ENCODE data around the gene DDR2.
A peak's percentile ranks its signal among the peaks of the same experiment; 100 is the strongest.

DDR2 gene

DNA sequence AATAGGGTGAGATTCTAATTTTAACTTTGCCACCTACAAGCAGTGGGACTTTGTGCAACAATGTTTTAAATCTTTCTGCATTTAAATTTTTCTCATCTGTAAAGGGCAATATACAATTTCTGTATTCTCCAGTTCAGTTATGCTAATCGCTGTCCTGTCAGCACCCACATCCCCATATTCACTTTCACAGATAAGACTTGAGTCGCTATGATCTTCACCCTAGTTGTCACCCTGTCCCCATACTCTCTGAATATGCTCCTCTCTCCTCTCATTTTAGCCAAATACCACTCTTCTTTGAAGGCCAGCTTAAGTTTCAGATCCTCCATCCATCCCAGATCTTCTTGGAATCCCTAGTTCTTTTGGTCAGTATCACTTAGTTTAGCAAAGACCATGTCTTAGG lies 8.8 kb downstream of the DDR2 start:
- peaks cover 0 to 63% of the 10 kb centered on the region in 2 experiments for H3K36me3 ChIP-seq (ENCODE audit: control insufficient read depth in 1 of 2, insufficient read depth in 2 of 2, low read depth in 1 of 2, low read length in 2 of 2)
- H3K4me1 ChIP-seq (ENCODE audit: control insufficient read depth, insufficient read depth, low read depth, low read length), result no peaks in the 10 kb centered on the region
- H2BK120ac ChIP-seq (ENCODE audit: low read depth, low read length), result no peak overlapping the region
- H2BK15ac ChIP-seq (ENCODE audit: low read depth, poor library complexity, severe bottlenecking), result no peak overlapping the region
- no peak overlapping the region for H3K4me2 ChIP-seq (ENCODE audit: low read length, poor library complexity, severe bottlenecking)
- H3K27me3 ChIP-seq (ENCODE audit: control insufficient read depth in 1 of 2, insufficient read depth in 1 of 2, low read length in 2 of 2), result no peaks in the 10 kb centered on the region
- no peak overlapping the region for H4K8ac ChIP-seq (ENCODE audit: low read length)
- no peak overlapping the region for H3K4me3 ChIP-seq (ENCODE audit: insufficient read depth in 1 of 2, low read depth in 1 of 2, low read length in 2 of 2)
- no peak overlapping the region for H4K91ac ChIP-seq (ENCODE audit: low read length)
- peaks cover 18% of the 10 kb centered on the region for H3K79me1 ChIP-seq (replicated peaks; ENCODE audit: low read length, poor library complexity, severe bottlenecking)
- no peaks in the 10 kb centered on the region for H3K9me3 ChIP-seq (ENCODE audit: control insufficient read depth, low read length)
- no peak overlapping the region for H3K4ac ChIP-seq (ENCODE audit: low read depth in 1 of 2, low read length in 2 of 2)
- no peak overlapping the region for H2AFZ ChIP-seq (ENCODE audit: low read depth, low read length)
- no peak overlapping the region for H3K27ac ChIP-seq (ENCODE audit: low read length, poor library complexity, severe bottlenecking)
- H3K9ac ChIP-seq (ENCODE audit: low read length), result no peak overlapping the region
- 95% methylated on average over 2 of the region's 2 CpGs for WGBS
- DNase-seq, result no peak
- H2BK12ac ChIP-seq (ENCODE audit: low read length in 2 of 2), result no peak overlapping the region
- H2BK5ac ChIP-seq (ENCODE audit: low read depth, low read length, poor library complexity, severe bottlenecking), result no peak overlapping the region
- H3K23ac ChIP-seq (ENCODE audit: low read length in 2 of 2), result no peak overlapping the region
- no peak overlapping the region for H3K14ac ChIP-seq (ENCODE audit: low read length in 2 of 2)
- H2AK5ac ChIP-seq (ENCODE audit: low read length, severe bottlenecking), result no peak overlapping the region
- H3K18ac ChIP-seq (ENCODE audit: low read depth in 1 of 2, low read length in 2 of 2), result no peak overlapping the region

DNA sequence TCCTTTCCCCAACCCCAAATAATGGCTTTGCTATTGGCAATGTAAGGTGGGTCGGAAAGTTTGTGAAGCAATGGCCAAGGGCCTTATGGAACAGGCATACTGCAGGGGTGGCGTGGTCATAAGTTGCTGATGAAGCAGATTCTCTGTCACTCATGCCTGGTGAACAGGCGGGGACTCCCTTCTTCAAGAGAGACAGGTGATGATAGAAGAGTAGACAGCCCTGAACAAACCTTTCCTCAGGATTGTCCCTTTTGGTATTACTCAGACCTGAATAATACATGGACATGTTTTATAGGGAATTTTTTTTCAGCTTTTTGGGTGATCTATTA lies 12.7 kb downstream of the DDR2 start:
- H2AFZ ChIP-seq (ENCODE audit: low read depth, low read length), result no peak overlapping the region
- H3K18ac ChIP-seq (ENCODE audit: low read depth in 1 of 2, low read length in 2 of 2), result no peak overlapping the region
- H3K4me1 ChIP-seq (ENCODE audit: control insufficient read depth, insufficient read depth, low read depth, low read length), result no peaks in the 10 kb centered on the region
- H3K23ac ChIP-seq (ENCODE audit: low read length in 2 of 2), result no peak overlapping the region
- 98% methylated on average over 3 of the region's 3 CpGs for WGBS
- H3K36me3 ChIP-seq (ENCODE audit: control insufficient read depth in 1 of 2, insufficient read depth in 2 of 2, low read depth in 1 of 2, low read length in 2 of 2), result peaks cover 0 to 66% of the 10 kb centered on the region in 2 experiments
- H2BK120ac ChIP-seq (ENCODE audit: low read depth, low read length), result no peak overlapping the region
- H3K9ac ChIP-seq (ENCODE audit: low read length), result no peak overlapping the region
- H3K4ac ChIP-seq (ENCODE audit: low read depth in 1 of 2, low read length in 2 of 2), result no peak overlapping the region
- H3K27me3 ChIP-seq (ENCODE audit: control insufficient read depth in 1 of 2, insufficient read depth in 1 of 2, low read length in 2 of 2), result no peaks in the 10 kb centered on the region
- H3K27ac ChIP-seq (ENCODE audit: low read length, poor library complexity, severe bottlenecking), result no peak overlapping the region
- H2AK5ac ChIP-seq (ENCODE audit: low read length, severe bottlenecking), result no peak overlapping the region
- peaks cover 28% of the 10 kb centered on the region for H3K79me1 ChIP-seq (replicated peaks; ENCODE audit: low read length, poor library complexity, severe bottlenecking)
- H3K4me2 ChIP-seq (ENCODE audit: low read length, poor library complexity, severe bottlenecking), result no peak overlapping the region
- no peak overlapping the region for H3K4me3 ChIP-seq (ENCODE audit: insufficient read depth in 1 of 2, low read depth in 1 of 2, low read length in 2 of 2)
- no peak overlapping the region for H3K14ac ChIP-seq (ENCODE audit: low read length in 2 of 2)
- no peak overlapping the region for H4K8ac ChIP-seq (ENCODE audit: low read length)
- H3K9me3 ChIP-seq (ENCODE audit: control insufficient read depth, low read length), result no peaks in the 10 kb centered on the region
- no peak for DNase-seq
- no peak overlapping the region for H2BK5ac ChIP-seq (ENCODE audit: low read depth, low read length, poor library complexity, severe bottlenecking)
- H2BK12ac ChIP-seq (ENCODE audit: low read length in 2 of 2), result no peak overlapping the region
- no peak overlapping the region for H2BK15ac ChIP-seq (ENCODE audit: low read depth, poor library complexity, severe bottlenecking)
- H4K91ac ChIP-seq (ENCODE audit: low read length), result no peak overlapping the region

- no peak overlapping the region for H3K23ac ChIP-seq (ENCODE audit: low read length in 2 of 2)
Observed at GRCh38 chr1:162645666-162646065, 13.4 kb downstream of the DDR2 start.

GRCh38 chr1:162649583-162649982 lies 17.3 kb downstream of the DDR2 start:
- peak; percentile 72 for DNase-seq
- Histone ChIP-seq H2BK120ac (ENCODE audit: low read depth, low read length) (no peak overlapping the region), H3K4me2 (ENCODE audit: low read length, poor library complexity, severe bottlenecking) (no peak overlapping the region), H3K9me3 (ENCODE audit: control insufficient read depth, low read length) (no peaks in the 10 kb centered on the region), H3K4me1 (ENCODE audit: control insufficient read depth, insufficient read depth, low read depth, low read length) (no peaks in the 10 kb centered on the region), H2BK12ac (ENCODE audit: low read length in 2 of 2) (no peak overlapping the region), H2AK5ac (ENCODE audit: low read length, severe bottlenecking) (no peak overlapping the region), H2BK5ac (ENCODE audit: low read depth, low read length, poor library complexity, severe bottlenecking) (no peak overlapping the region), H3K9ac (ENCODE audit: low read length) (peak overlapping the region; percentile 69), H3K23ac (ENCODE audit: low read length in 2 of 2) (no peak overlapping the region), H3K36me3 (ENCODE audit: control insufficient read depth in 1 of 2, insufficient read depth in 2 of 2, low read depth in 1 of 2, low read length in 2 of 2) (peaks cover 0 to 49% of the 10 kb centered on the region in 2 experiments), H3K27ac (ENCODE audit: low read length, poor library complexity, severe bottlenecking) (no peak overlapping the region), H4K91ac (ENCODE audit: low read length) (no peak overlapping the region), H3K14ac (ENCODE audit: low read length in 2 of 2) (no peak overlapping the region), H3K4me3 (ENCODE audit: insufficient read depth in 1 of 2, low read depth in 1 of 2, low read length in 2 of 2) (no peak overlapping the region), H3K27me3 (ENCODE audit: control insufficient read depth in 1 of 2, insufficient read depth in 1 of 2, low read length in 2 of 2) (no peaks in the 10 kb centered on the region), H3K79me1 (replicated peaks; ENCODE audit: low read length, poor library complexity, severe bottlenecking) (peaks cover 38% of the 10 kb centered on the region), H2AFZ (ENCODE audit: low read depth, low read length) (no peak overlapping the region), H4K8ac (ENCODE audit: low read length) (no peak overlapping the region), H3K4ac (ENCODE audit: low read depth in 1 of 2, low read length in 2 of 2) (no peak overlapping the region), H3K18ac (ENCODE audit: low read depth in 1 of 2, low read length in 2 of 2) (no peak overlapping the region), H2BK15ac (ENCODE audit: low read depth, poor library complexity, severe bottlenecking) (no peak overlapping the region)
- WGBS, result 64% methylated on average over 3 of the region's 3 CpGs

More at GRCh38 chr1:162645666-162646065, 13.4 kb downstream of the DDR2 start:
- H2AK5ac ChIP-seq (ENCODE audit: low read length, severe bottlenecking), result no peak overlapping the region
- peaks cover 31% of the 10 kb centered on the region for H3K79me1 ChIP-seq (replicated peaks; ENCODE audit: low read length, poor library complexity, severe bottlenecking)
- H4K91ac ChIP-seq (ENCODE audit: low read length), result no peak overlapping the region
- no peaks in the 10 kb centered on the region for H3K27me3 ChIP-seq (ENCODE audit: control insufficient read depth in 1 of 2, insufficient read depth in 1 of 2, low read length in 2 of 2)
- H2AFZ ChIP-seq (ENCODE audit: low read depth, low read length), result no peak overlapping the region
- no peak overlapping the region for H3K27ac ChIP-seq (ENCODE audit: low read length, poor library complexity, severe bottlenecking)
- peaks cover 0 to 61% of the 10 kb centered on the region in 2 experiments for H3K36me3 ChIP-seq (ENCODE audit: control insufficient read depth in 1 of 2, insufficient read depth in 2 of 2, low read depth in 1 of 2, low read length in 2 of 2)
- H3K18ac ChIP-seq (ENCODE audit: low read depth in 1 of 2, low read length in 2 of 2), result peak overlapping the region in 1 of 2 experiments; percentile 12
- no peak overlapping the region for H4K8ac ChIP-seq (ENCODE audit: low read length)
- H2BK15ac ChIP-seq (ENCODE audit: low read depth, poor library complexity, severe bottlenecking), result no peak overlapping the region
- H2BK120ac ChIP-seq (ENCODE audit: low read depth, low read length), result no peak overlapping the region
- WGBS, result 100% methylated on average over 3 of the region's 4 CpGs
- H3K9ac ChIP-seq (ENCODE audit: low read length), result no peak overlapping the region
- no peak for DNase-seq
- no peaks in the 10 kb centered on the region for H3K4me1 ChIP-seq (ENCODE audit: control insufficient read depth, insufficient read depth, low read depth, low read length)
- no peak overlapping the region for H2BK5ac ChIP-seq (ENCODE audit: low read depth, low read length, poor library complexity, severe bottlenecking)
- no peaks in the 10 kb centered on the region for H3K9me3 ChIP-seq (ENCODE audit: control insufficient read depth, low read length)
- no peak overlapping the region for H3K14ac ChIP-seq (ENCODE audit: low read length in 2 of 2)
- no peak overlapping the region for H2BK12ac ChIP-seq (ENCODE audit: low read length in 2 of 2)
- no peak overlapping the region for H3K4me3 ChIP-seq (ENCODE audit: insufficient read depth in 1 of 2, low read depth in 1 of 2, low read length in 2 of 2)
- H3K4ac ChIP-seq (ENCODE audit: low read depth in 1 of 2, low read length in 2 of 2), result no peak overlapping the region
- H3K4me2 ChIP-seq (ENCODE audit: low read length, poor library complexity, severe bottlenecking), result no peak overlapping the region
